HCT116 (cell line): Measurements from ENCODE around the gene LCN9. TPM values are rescaled to one million over a fixed set of nuclear protein-coding genes. Genes with fewer than 3 reads are reported as not detected.

Source experiments
- ATAC-seq: fragments of 200-7000 bp; cut with Tn5 transposase; 2 replicates; pipeline ENCODE4 v1.9.1; 2020; ENCODE audit warnings: mild to moderate bottlenecking, moderate library complexity
- BruUV-seq: library from RNA; stranded (reverse); fragments of 400-500 nt; replicated peaks from 2 replicates; lab custom pipeline; 2021; lab: Mats Ljungman, UMichigan
- CTCF ChIA-PET: fragments of 300-600 bp; sonication (Branson Sonifier 250); formaldehyde crosslinking; loops from one replicate; lab custom pipeline; 2021; ENCODE audit warnings: antibody characterized with exemption; lab: Charles Lee
- POLR2A ChIA-PET: fragments of 300-600, 350-600 bp; sonication (Branson Sonifier 250); formaldehyde crosslinking; loops from one replicate; lab custom pipeline; 2021; ENCODE audit warnings: antibody characterized with exemption; lab: Charles Lee
- RAD21 ChIA-PET, 2 experiments: fragments of 300-600 bp; sonication (Branson Sonifier 250); formaldehyde crosslinking; loops; one replicate each; lab custom pipeline; 2023; ENCODE audit warnings: low total read pairs in 2 of 2; ENCODE audit not compliant: uncharacterized antibody in 2 of 2, unreplicated experiment in 2 of 2, low non-redundant PET in 1 of 2; lab: Charles Lee
- DNase-seq: peaks from one replicate; pipeline ENCODE4 v3.0.0-alpha.2; 2010; ENCODE audit warnings: low read depth, low spot score
- H2AFZ ChIP-seq: fragments of 200-600 bp; shearing (Covaris generic), sonication (generic); 2 replicates; pipeline ENCODE4 v1.6.1; 2017; ENCODE audit warnings: low read depth, mixed run types, mixed read lengths, antibody characterized with exemption, low read length; ENCODE audit not compliant: poor library complexity, severe bottlenecking
- H3K27ac ChIP-seq: 2 replicates; pipeline ENCODE4 v1.5.1; 2012; ENCODE audit warnings: low read depth, low read length
- H3K27me3 ChIP-seq: fragments of 200-600 bp; sonication (generic); 2 replicates; pipeline ENCODE4 v1.6.1; 2016; ENCODE audit warnings: mixed run types, low read length, mixed read lengths; ENCODE audit not compliant: insufficient read depth
- H3K36me3 ChIP-seq, 2 experiments: fragments of 200-500 bp in 1 of 2; fragments of 200-600 bp in 1 of 2; sonication (Bioruptor generic) in 1 of 2; sonication (generic) in 1 of 2; 2 replicates each; pipeline versions ENCODE4 v1.5.1 to v1.6.1; 2014 to 2016; ENCODE audit warnings: low read length in 2 of 2, inconsistent platforms in 1 of 2, mixed read lengths in 1 of 2, mixed run types in 1 of 2; ENCODE audit not compliant: insufficient read depth in 2 of 2, control insufficient read depth in 1 of 2
- H3K4me1 ChIP-seq, 2 experiments: fragments of 200-600 bp in 1 of 2; sonication (generic) in 1 of 2; 2 replicates each; pipeline versions ENCODE4 v1.5.1 to v1.6.1; 2012 to 2017; ENCODE audit warnings: low read length in 2 of 2, inconsistent platforms in 1 of 2, mild to moderate bottlenecking in 1 of 2, mixed read lengths in 1 of 2, mixed run types in 1 of 2, moderate library complexity in 1 of 2; ENCODE audit not compliant: insufficient read depth in 2 of 2, control insufficient read depth in 1 of 2
- H3K4me2 ChIP-seq: fragments of 200-600 bp; sonication (generic); 2 replicates; pipeline ENCODE4 v1.6.1; 2017; ENCODE audit warnings: mixed run types, low read length, mixed read lengths
- H3K4me3 ChIP-seq, 2 experiments: fragments of 200-600 bp in 1 of 2; sonication (generic) in 1 of 2; replicated peaks in 1 of 2; 2 replicates each; pipeline ENCODE4 v1.5.1; 2011 to 2016; ENCODE audit warnings: low read length in 2 of 2, control low read depth in 1 of 2, low read depth in 1 of 2, mild to moderate bottlenecking in 1 of 2, mixed read lengths in 1 of 2, mixed run types in 1 of 2
- H3K79me2 ChIP-seq: fragments of 200-600 bp; sonication (generic); 2 replicates; pipeline ENCODE4 v1.6.1; 2017; ENCODE audit warnings: mild to moderate bottlenecking, mixed run types, low read length, moderate library complexity, mixed read lengths; ENCODE audit not compliant: insufficient read depth
- H3K9ac ChIP-seq: fragments of 200-600 bp; sonication (generic); 2 replicates; pipeline ENCODE4 v1.6.1; 2016; ENCODE audit warnings: low read length, mixed read lengths
- H3K9me2 ChIP-seq: fragments of 200-600 bp; sonication (generic), shearing (Covaris generic); 2 replicates; pipeline ENCODE4 v1.6.1; 2017; ENCODE audit warnings: mixed run types, mild to moderate bottlenecking, moderate library complexity; ENCODE audit not compliant: insufficient read depth
- H3K9me3 ChIP-seq, 2 experiments: fragments of 200-500 bp in 1 of 2; fragments of 200-600 bp in 1 of 2; sonication (Bioruptor generic) in 1 of 2; sonication (generic) in 1 of 2; 2 replicates each; pipeline ENCODE4 v1.6.1; 2014 to 2017; ENCODE audit warnings: low read length in 2 of 2, mixed read lengths in 2 of 2, inconsistent platforms in 1 of 2, low read depth in 1 of 2, mild to moderate bottlenecking in 1 of 2, mixed run types in 1 of 2, moderate library complexity in 1 of 2; ENCODE audit not compliant: control insufficient read depth in 1 of 2, insufficient read depth in 1 of 2
- H4K20me1 ChIP-seq: fragments of 200-600 bp; sonication (generic), shearing (Covaris generic); 2 replicates; pipeline ENCODE4 v1.6.1; 2017; ENCODE audit warnings: mixed run types, mild to moderate bottlenecking, moderate library complexity; ENCODE audit not compliant: insufficient read depth
- CBX3 ChIP-seq: IDR thresholded peaks from 2 replicates; pipeline ENCODE4 v1.6.1; 2012; ENCODE audit warnings: low read depth
- CEBPB ChIP-seq: IDR thresholded peaks from 2 replicates; pipeline ENCODE4 v1.6.1; 2012; ENCODE audit warnings: low read depth
- EGR1 ChIP-seq: IDR thresholded peaks from 2 replicates; pipeline ENCODE4 v1.6.1; 2012; ENCODE audit warnings: low read depth
- ELF1 ChIP-seq: IDR thresholded peaks from 2 replicates; pipeline ENCODE4 v1.6.1; 2012; ENCODE audit warnings: low read depth, borderline replicate concordance
- EZH2 ChIP-seq: fragments of 200-600 bp; sonication (generic); IDR thresholded peaks from 2 replicates; pipeline ENCODE4 v1.6.1; 2017; ENCODE audit warnings: antibody characterized with exemption, mixed run types
- EZH2phosphoT487 ChIP-seq: fragments of 200-600 bp; IDR thresholded peaks from 2 replicates; pipeline ENCODE4 v1.6.1; 2018; ENCODE audit warnings: antibody characterized with exemption, borderline replicate concordance
- FOSL1 ChIP-seq: IDR thresholded peaks from 2 replicates; pipeline ENCODE4 v1.6.1; 2012; ENCODE audit warnings: low read depth
- POLR2A ChIP-seq: IDR thresholded peaks from 2 replicates; pipeline ENCODE4 v1.7.0; 2011; ENCODE audit warnings: borderline replicate concordance; ENCODE audit not compliant: insufficient read depth, insufficient read length; ENCODE audit errors: extremely low read depth
- POLR2AphosphoS5 ChIP-seq: IDR thresholded peaks from 2 replicates; pipeline ENCODE4 v1.6.1; 2011; ENCODE audit warnings: mild to moderate bottlenecking, low read depth, low read length, moderate library complexity
- RAD21 ChIP-seq: IDR thresholded peaks from 2 replicates; pipeline ENCODE4 v1.6.1; 2012; ENCODE audit warnings: low read depth, mild to moderate bottlenecking
- SIN3A ChIP-seq: IDR thresholded peaks from 2 replicates; pipeline ENCODE4 v1.6.1; 2012; ENCODE audit warnings: low read depth
- SRF ChIP-seq: IDR thresholded peaks from 2 replicates; pipeline ENCODE4 v1.6.1; 2012; ENCODE audit warnings: low read depth
- TCF7L2 ChIP-seq: IDR thresholded peaks from 2 replicates; pipeline ENCODE4 v1.7.0; 2011; ENCODE audit warnings: borderline replicate concordance, inconsistent platforms; ENCODE audit not compliant: insufficient read depth, insufficient read length; ENCODE audit errors: extremely low read depth
- YY1 ChIP-seq: IDR thresholded peaks from 2 replicates; pipeline ENCODE4 v1.6.1; 2011; ENCODE audit warnings: low read length, low read depth, moderate library complexity, mild to moderate bottlenecking; ENCODE audit not compliant: insufficient replicate concordance; ENCODE audit errors: extremely low read depth
- ZNF274 ChIP-seq: fragments of 200-500 bp; sonication (Bioruptor generic); IDR thresholded peaks from 2 replicates; pipeline ENCODE4 v1.6.1; 2014; ENCODE audit warnings: mild to moderate bottlenecking, low read depth, low read length, inconsistent platforms
- intact Hi-C: fragments of 100-400 bp; cut with micrococcal nuclease; formaldehyde crosslinking; loops from 2 replicates; pipeline ENCODE4 v1.10.0; 2022
- total RNA-seq: library from RNA; stranded (reverse); gene quantifications from one replicate; pipeline ENCODE4 v1.2.1, GENCODE V29; 2021; ENCODE audit not compliant: unreplicated experiment
- TF ChIP-seq, protein P1 (sequence below): IDR thresholded peaks from 2 replicates; pipeline ENCODE4 v1.6.1; 2012; ENCODE audit warnings: low read depth
- TF ChIP-seq, protein P2 (sequence below), 3 experiments: fragments of 200-600 bp in 1 of 3; sonication (generic) in 1 of 3; IDR thresholded peaks in 2 of 3; conservative IDR thresholded peaks in 1 of 3; 2 replicates each; pipeline ENCODE4 v1.5.1; 2012 to 2017; ENCODE audit warnings: low read depth in 2 of 3, low read length in 2 of 3, antibody characterized with exemption in 1 of 3, borderline replicate concordance in 1 of 3, control low read depth in 1 of 3, mild to moderate bottlenecking in 1 of 3, mixed read lengths in 1 of 3, mixed run types in 1 of 3, moderate library complexity in 1 of 3; ENCODE audit not compliant: insufficient read depth in 1 of 3
- TF ChIP-seq, protein P3 (sequence below): IDR thresholded peaks from 2 replicates; pipeline ENCODE4 v1.6.1; 2012

The LCN9 gene
- total RNA-seq, 1 experiment from 2014 or later = not detected

GRCh38 chr9:135714242-135715055 is 51.3 kb downstream of the LCN9 start:
- DNase-seq = no peak
- Histone ChIP-seq H3K4me3 (no peak overlapping the region), H3K79me2 (no peaks in the 10 kb centered on the region), H3K9ac (no peak overlapping the region), H3K36me3 (no peaks in the 10 kb centered on the region), H3K4me2 (no peak overlapping the region), H3K27me3 (0 out of 2 replicates have a peak, but pooled peaks cover 3% of the 10 kb centered on the region), H3K4me1 (peaks cover 6 to 12% of the 10 kb centered on the region in 2 experiments; a peak in 3 of 4 replicates), H3K9me3 (no peaks in the 10 kb centered on the region)
- no peak for ATAC-seq
- ChIA-PET CTCF (no interaction called here), RAD21 (no interaction called here)
- intact Hi-C loops = no loop called here
- TF ChIP-seq EGR1 = no peak
- TF ChIP-seq POLR2AphosphoS5 = no peak
- TF ChIP-seq EZH2 = no peak
- TF ChIP-seq POLR2A = no peak
- TF ChIP-seq CEBPB = no peak
- no peak for TF ChIP-seq EZH2phosphoT487
- TF ChIP-seq, protein P1, sequence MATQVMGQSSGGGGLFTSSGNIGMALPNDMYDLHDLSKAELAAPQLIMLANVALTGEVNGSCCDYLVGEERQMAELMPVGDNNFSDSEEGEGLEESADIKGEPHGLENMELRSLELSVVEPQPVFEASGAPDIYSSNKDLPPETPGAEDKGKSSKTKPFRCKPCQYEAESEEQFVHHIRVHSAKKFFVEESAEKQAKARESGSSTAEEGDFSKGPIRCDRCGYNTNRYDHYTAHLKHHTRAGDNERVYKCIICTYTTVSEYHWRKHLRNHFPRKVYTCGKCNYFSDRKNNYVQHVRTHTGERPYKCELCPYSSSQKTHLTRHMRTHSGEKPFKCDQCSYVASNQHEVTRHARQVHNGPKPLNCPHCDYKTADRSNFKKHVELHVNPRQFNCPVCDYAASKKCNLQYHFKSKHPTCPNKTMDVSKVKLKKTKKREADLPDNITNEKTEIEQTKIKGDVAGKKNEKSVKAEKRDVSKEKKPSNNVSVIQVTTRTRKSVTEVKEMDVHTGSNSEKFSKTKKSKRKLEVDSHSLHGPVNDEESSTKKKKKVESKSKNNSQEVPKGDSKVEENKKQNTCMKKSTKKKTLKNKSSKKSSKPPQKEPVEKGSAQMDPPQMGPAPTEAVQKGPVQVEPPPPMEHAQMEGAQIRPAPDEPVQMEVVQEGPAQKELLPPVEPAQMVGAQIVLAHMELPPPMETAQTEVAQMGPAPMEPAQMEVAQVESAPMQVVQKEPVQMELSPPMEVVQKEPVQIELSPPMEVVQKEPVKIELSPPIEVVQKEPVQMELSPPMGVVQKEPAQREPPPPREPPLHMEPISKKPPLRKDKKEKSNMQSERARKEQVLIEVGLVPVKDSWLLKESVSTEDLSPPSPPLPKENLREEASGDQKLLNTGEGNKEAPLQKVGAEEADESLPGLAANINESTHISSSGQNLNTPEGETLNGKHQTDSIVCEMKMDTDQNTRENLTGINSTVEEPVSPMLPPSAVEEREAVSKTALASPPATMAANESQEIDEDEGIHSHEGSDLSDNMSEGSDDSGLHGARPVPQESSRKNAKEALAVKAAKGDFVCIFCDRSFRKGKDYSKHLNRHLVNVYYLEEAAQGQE = no peak
- TF ChIP-seq SRF = no peak
- TF ChIP-seq YY1 = no peak
- TF ChIP-seq SIN3A = no peak
- no peak for TF ChIP-seq ZNF274
- TF ChIP-seq ELF1 = no peak
- TF ChIP-seq TCF7L2 = no peak
- no peak for TF ChIP-seq CBX3
- TF ChIP-seq, protein P2, sequence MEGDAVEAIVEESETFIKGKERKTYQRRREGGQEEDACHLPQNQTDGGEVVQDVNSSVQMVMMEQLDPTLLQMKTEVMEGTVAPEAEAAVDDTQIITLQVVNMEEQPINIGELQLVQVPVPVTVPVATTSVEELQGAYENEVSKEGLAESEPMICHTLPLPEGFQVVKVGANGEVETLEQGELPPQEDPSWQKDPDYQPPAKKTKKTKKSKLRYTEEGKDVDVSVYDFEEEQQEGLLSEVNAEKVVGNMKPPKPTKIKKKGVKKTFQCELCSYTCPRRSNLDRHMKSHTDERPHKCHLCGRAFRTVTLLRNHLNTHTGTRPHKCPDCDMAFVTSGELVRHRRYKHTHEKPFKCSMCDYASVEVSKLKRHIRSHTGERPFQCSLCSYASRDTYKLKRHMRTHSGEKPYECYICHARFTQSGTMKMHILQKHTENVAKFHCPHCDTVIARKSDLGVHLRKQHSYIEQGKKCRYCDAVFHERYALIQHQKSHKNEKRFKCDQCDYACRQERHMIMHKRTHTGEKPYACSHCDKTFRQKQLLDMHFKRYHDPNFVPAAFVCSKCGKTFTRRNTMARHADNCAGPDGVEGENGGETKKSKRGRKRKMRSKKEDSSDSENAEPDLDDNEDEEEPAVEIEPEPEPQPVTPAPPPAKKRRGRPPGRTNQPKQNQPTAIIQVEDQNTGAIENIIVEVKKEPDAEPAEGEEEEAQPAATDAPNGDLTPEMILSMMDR (IDR thresholded peaks at IDR 0.05 in 2 of 3, conservative IDR thresholded peaks at IDR 0.05 in 1 of 3; ENCODE audit: borderline replicate concordance in 1 of 3, insufficient read depth in 1 of 3, low read depth in 2 of 3, low read length in 2 of 3) = no peak
- no peak for TF ChIP-seq FOSL1
- TF ChIP-seq, protein P3, sequence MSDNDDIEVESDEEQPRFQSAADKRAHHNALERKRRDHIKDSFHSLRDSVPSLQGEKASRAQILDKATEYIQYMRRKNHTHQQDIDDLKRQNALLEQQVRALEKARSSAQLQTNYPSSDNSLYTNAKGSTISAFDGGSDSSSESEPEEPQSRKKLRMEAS = no peak
- no peak for TF ChIP-seq RAD21
- TF ChIP-seq, all 23 proteins: peak for 0
- POLR2A ChIA-PET = no interaction called here
- H3K27ac ChIP-seq = no peak overlapping the region
- no TSS peak for BruUV-seq
- no peak overlapping the region for H2AFZ ChIP-seq
- H4K20me1 ChIP-seq = no peaks in the 10 kb centered on the region
- H3K9me2 ChIP-seq = no peaks in the 10 kb centered on the region
